ENCODE data around the gene RTTN. TPM values are rescaled to one million over a fixed set of nuclear protein-coding genes. Genes with fewer than 3 reads are reported as not detected.

Gene RTTN
- total and polyA plus RNA-seq, 2 of the 13 experiments (the other 11 are each of a cell fraction or from before 2014, with no cell fraction given), result 5.4 to 18.7 TPM

- no peak for FAIRE-seq
- Histone ChIP-seq H3K27me3 (ENCODE audit: control insufficient read depth in 1 of 2, insufficient read depth in 2 of 2, low read length in 2 of 2) (peaks cover 0 to 26% of the 10 kb centered on the region in 2 experiments; a peak in 3 of 5 replicates), H3K36me3 (replicated peaks in 1 of 2; ENCODE audit: control insufficient read depth in 1 of 2, insufficient read depth in 2 of 2, low read length in 2 of 2) (no peaks in the 10 kb centered on the region), H3K4me3 (replicated peaks in 1 of 3; ENCODE audit: insufficient read depth in 1 of 3, low read depth in 2 of 3, low read length in 3 of 3) (no peak overlapping the region), H3K9me3 (ENCODE audit: low read length) (peaks cover 4% of the 10 kb centered on the region; the same call in 1 of the 2 replicates), H3K27ac (ENCODE audit: extremely low read length, insufficient read depth, low read length) (no peak overlapping the region), H4K20me1 (ENCODE audit: insufficient read depth, low read length) (no peaks in the 10 kb centered on the region), H3K4me2 (ENCODE audit: low read depth, low read length) (no peak overlapping the region), H3K79me2 (ENCODE audit: insufficient read depth, low read length) (no peaks in the 10 kb centered on the region), H3K9ac (ENCODE audit: insufficient read depth, low read depth, low read length) (no peak overlapping the region), H2AFZ (ENCODE audit: low read length) (no peak overlapping the region), H3K4me1 (ENCODE audit: insufficient read depth, low read length) (peaks cover 15% of the 10 kb centered on the region)
- TF ChIP-seq CENPBD1 (CRISPR knock-in tag; IDR thresholded peaks at IDR 0.05; ENCODE audit: borderline replicate concordance, low read depth) (no peak), GATAD1 (CRISPR knock-in tag; IDR thresholded peaks at IDR 0.05) (no peak), ZNF546 (CRISPR knock-in tag; conservative IDR thresholded peaks at IDR 0.05) (no peak), ZFY (CRISPR knock-in tag; IDR thresholded peaks at IDR 0.05) (no peak), CHD2 (IDR thresholded peaks at IDR 0.05; ENCODE audit: low read depth, low read length) (no peak), PRPF4 (IDR thresholded peaks at IDR 0.05; ENCODE audit: low read depth, low read length, poor library complexity, severe bottlenecking) (no peak), FLYWCH1 (CRISPR knock-in tag; IDR thresholded peaks at IDR 0.05) (no peak), KLF12 (CRISPR knock-in tag; IDR thresholded peaks at IDR 0.05; ENCODE audit: borderline replicate concordance) (no peak), PLRG1 (conservative IDR thresholded peaks at IDR 0.05) (no peak), ZNF326 (CRISPR knock-in tag; IDR thresholded peaks at IDR 0.05; ENCODE audit: borderline replicate concordance) (no peak), GZF1 (CRISPR knock-in tag; IDR thresholded peaks at IDR 0.05) (no peak)
- BruUV-seq (replicated peaks), result no TSS peak
- WGBS (ENCODE audit: low lambda C conversion rate), result 46% methylated on average over 6 of the region's 6 CpGs
- intact Hi-C loops (cut with micrococcal nuclease; ENCODE audit: unreplicated experiment), result no loop called here
- ChIA-PET POLR2A (no interaction called here), CTCF (ENCODE audit: low intra/inter-chr PET ratio, low total read pairs) (no interaction called here)
- in situ Hi-C loops (cut with HindIII; ENCODE audit: extremely low pct_ligation_motif_present, low pct_unique_long_range_greater_than_20kb), result no loop called here
- no peak for DNase-seq (ENCODE audit: low spot score)
- ATAC-seq, result no peak
These were observed 16.4 kb upstream of the RTTN start for GRCh38 chr18:70221915-70222278.
